OCI-LY3 (cell line): ENCODE data around the gene GJA1.

Experiments used
- H2AFZ ChIP-seq: fragments of 200-600, 300-600 bp; shearing (Covaris generic); 2 replicates; pipeline ENCODE4 v1.6.0; 2014; ENCODE audit warnings: antibody characterized with exemption, low read depth, low read length
- H3K27ac ChIP-seq: fragments of 200-600, 300-600 bp; sonication (generic); 2 replicates; pipeline ENCODE4 v1.5.1; 2014; ENCODE audit warnings: mild to moderate bottlenecking, low read length, moderate library complexity, mixed read lengths
- H3K27me3 ChIP-seq: fragments of 200-600, 300-600 bp; sonication (generic); 2 replicates; pipeline ENCODE4 v1.6.1; 2014; ENCODE audit warnings: low read depth, low read length, mixed read lengths
- H3K36me3 ChIP-seq: fragments of 200-600, 300-600 bp; sonication (generic); replicated peaks from 2 replicates; pipeline ENCODE3; 2014; ENCODE audit warnings: low read depth, low read length, mixed read lengths
- H3K4me1 ChIP-seq: fragments of 300-600, 200-600 bp; sonication (generic); 2 replicates; pipeline ENCODE4 v1.6.1; 2014; ENCODE audit warnings: low read length, mixed read lengths
- H3K4me2 ChIP-seq: fragments of 200-600, 300-600 bp; sonication (generic); 2 replicates; pipeline ENCODE4 v1.6.1; 2014; ENCODE audit warnings: low read length, mixed read lengths
- H3K4me3 ChIP-seq: fragments of 300-600, 200-600 bp; sonication (generic); 2 replicates; pipeline ENCODE4 v1.5.1; 2014; ENCODE audit warnings: antibody characterized with exemption, mild to moderate bottlenecking, low read length, moderate library complexity
- H3K79me2 ChIP-seq: fragments of 300-600, 200-600 bp; shearing (Covaris generic); 2 replicates; pipeline ENCODE4 v1.6.1; 2014; ENCODE audit warnings: mild to moderate bottlenecking, low read length, mixed read lengths
- H3K9ac ChIP-seq: fragments of 300-600, 200-600 bp; shearing (Covaris generic); 2 replicates; pipeline ENCODE4 v1.6.0; 2014; ENCODE audit warnings: mild to moderate bottlenecking, low read length, moderate library complexity
- H3K9me3 ChIP-seq: fragments of 200-600, 300-600 bp; shearing (Covaris generic); 2 replicates; pipeline ENCODE4 v1.6.1; 2014; ENCODE audit warnings: low read length, mixed read lengths; ENCODE audit not compliant: insufficient read depth
- H4K20me1 ChIP-seq: fragments of 200-600, 300-600 bp; sonication (generic); 2 replicates; pipeline ENCODE4 v1.6.1; 2016; ENCODE audit warnings: low read length, mixed read lengths; ENCODE audit not compliant: insufficient read depth
- EZH2phosphoT487 ChIP-seq: fragments of 200-600 bp; shearing (Covaris generic); IDR thresholded peaks from 2 replicates; pipeline ENCODE4 v1.6.1; 2018; ENCODE audit warnings: antibody characterized with exemption, mixed run types, low read depth
- TF ChIP-seq, protein P1 (sequence below): fragments of 200-600, 300-600 bp; sonication (generic); IDR thresholded peaks from 2 replicates; pipeline ENCODE4 v1.5.1; 2014; ENCODE audit warnings: antibody characterized with exemption, low read length, low read depth

The GJA1 gene

DNA sequence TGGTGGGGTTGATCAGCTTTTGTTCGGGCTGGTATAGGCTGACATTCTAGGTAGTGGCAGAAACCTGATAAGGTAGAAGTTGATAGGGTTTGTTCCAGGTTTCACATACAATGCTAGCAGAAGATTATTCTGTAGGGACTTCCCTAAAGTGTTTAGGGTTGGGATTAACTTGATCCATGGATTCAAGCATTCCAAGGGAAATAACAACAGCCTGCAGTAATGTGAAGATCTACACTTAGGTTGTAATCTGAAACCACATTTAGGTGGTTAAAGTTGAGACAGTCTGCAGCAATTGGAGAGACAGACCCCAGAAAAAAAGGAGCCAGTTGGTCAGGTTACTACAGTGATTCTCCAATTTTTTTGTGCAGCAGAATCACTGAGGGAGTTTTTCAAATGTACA is 56.1 kb downstream of the GJA1 start:
- Histone ChIP-seq H3K9ac (no peak overlapping the region), H3K4me2 (no peak overlapping the region), H3K27me3 (no peaks in the 10 kb centered on the region), H3K4me1 (no peaks in the 10 kb centered on the region), H2AFZ (no peak overlapping the region), H3K9me3 (no peaks in the 10 kb centered on the region), H3K36me3 (no peaks in the 10 kb centered on the region), H3K27ac (no peak overlapping the region), H4K20me1 (no peaks in the 10 kb centered on the region), H3K4me3 (no peak overlapping the region), H3K79me2 (no peaks in the 10 kb centered on the region)
- no peak for TF ChIP-seq EZH2phosphoT487
- TF ChIP-seq, protein P1, sequence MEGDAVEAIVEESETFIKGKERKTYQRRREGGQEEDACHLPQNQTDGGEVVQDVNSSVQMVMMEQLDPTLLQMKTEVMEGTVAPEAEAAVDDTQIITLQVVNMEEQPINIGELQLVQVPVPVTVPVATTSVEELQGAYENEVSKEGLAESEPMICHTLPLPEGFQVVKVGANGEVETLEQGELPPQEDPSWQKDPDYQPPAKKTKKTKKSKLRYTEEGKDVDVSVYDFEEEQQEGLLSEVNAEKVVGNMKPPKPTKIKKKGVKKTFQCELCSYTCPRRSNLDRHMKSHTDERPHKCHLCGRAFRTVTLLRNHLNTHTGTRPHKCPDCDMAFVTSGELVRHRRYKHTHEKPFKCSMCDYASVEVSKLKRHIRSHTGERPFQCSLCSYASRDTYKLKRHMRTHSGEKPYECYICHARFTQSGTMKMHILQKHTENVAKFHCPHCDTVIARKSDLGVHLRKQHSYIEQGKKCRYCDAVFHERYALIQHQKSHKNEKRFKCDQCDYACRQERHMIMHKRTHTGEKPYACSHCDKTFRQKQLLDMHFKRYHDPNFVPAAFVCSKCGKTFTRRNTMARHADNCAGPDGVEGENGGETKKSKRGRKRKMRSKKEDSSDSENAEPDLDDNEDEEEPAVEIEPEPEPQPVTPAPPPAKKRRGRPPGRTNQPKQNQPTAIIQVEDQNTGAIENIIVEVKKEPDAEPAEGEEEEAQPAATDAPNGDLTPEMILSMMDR = no peak

DNA sequence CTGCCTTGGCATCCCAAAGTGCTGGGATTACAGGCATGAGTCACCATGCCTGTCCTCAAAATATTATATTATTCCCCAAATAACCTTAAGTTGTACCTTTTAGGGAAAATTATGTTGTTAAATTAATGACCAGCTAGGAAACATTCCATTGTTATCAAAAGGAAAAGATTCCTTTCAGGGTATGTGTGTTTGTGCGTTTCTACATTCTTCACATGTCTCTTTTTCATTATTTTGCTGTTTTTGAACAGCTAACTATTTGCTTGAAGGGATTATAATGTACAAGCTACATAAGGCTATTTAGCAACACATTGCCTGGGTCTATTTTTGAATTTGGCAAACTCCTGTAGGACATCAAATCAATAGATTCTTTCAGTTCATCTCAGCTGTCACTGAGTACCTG is 57.1 kb downstream of the GJA1 start:
- Histone ChIP-seq H3K4me1 (no peaks in the 10 kb centered on the region), H2AFZ (no peak overlapping the region), H3K36me3 (no peaks in the 10 kb centered on the region), H3K4me2 (no peak overlapping the region), H3K27ac (no peak overlapping the region), H3K79me2 (no peaks in the 10 kb centered on the region), H4K20me1 (no peaks in the 10 kb centered on the region), H3K27me3 (no peaks in the 10 kb centered on the region), H3K9ac (no peak overlapping the region), H3K9me3 (no peaks in the 10 kb centered on the region), H3K4me3 (no peak overlapping the region)
- TF ChIP-seq EZH2phosphoT487 = no peak
- TF ChIP-seq, protein P1 = no peak

DNA sequence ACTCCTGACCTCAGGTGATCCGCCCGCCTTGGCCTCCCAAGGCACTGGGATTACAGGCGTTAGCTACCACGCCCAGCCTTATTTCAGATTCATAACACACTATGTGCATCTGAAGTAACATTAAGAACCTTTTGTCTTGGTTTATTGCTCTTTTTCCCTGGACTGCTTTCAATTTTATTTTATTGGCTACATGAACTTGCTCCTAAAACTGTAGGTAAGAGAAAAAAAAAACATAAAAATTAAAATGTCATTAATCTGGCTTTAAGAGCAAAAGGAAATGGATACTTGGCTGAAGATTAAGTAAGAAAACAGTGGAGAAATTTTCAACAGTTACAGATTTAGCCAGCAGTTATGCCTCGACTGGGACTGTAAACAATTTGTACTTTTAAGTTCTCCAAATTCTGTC is 62.5 kb downstream of the GJA1 start:
- Histone ChIP-seq H3K79me2 (no peaks in the 10 kb centered on the region), H3K9ac (no peak overlapping the region), H3K27me3 (no peaks in the 10 kb centered on the region), H3K4me1 (no peaks in the 10 kb centered on the region), H3K9me3 (no peaks in the 10 kb centered on the region), H3K4me2 (no peak overlapping the region), H3K27ac (no peak overlapping the region), H3K4me3 (no peak overlapping the region), H4K20me1 (no peaks in the 10 kb centered on the region), H2AFZ (no peak overlapping the region), H3K36me3 (no peaks in the 10 kb centered on the region)
- TF ChIP-seq EZH2phosphoT487 = no peak
- TF ChIP-seq, protein P1 = no peak

DNA sequence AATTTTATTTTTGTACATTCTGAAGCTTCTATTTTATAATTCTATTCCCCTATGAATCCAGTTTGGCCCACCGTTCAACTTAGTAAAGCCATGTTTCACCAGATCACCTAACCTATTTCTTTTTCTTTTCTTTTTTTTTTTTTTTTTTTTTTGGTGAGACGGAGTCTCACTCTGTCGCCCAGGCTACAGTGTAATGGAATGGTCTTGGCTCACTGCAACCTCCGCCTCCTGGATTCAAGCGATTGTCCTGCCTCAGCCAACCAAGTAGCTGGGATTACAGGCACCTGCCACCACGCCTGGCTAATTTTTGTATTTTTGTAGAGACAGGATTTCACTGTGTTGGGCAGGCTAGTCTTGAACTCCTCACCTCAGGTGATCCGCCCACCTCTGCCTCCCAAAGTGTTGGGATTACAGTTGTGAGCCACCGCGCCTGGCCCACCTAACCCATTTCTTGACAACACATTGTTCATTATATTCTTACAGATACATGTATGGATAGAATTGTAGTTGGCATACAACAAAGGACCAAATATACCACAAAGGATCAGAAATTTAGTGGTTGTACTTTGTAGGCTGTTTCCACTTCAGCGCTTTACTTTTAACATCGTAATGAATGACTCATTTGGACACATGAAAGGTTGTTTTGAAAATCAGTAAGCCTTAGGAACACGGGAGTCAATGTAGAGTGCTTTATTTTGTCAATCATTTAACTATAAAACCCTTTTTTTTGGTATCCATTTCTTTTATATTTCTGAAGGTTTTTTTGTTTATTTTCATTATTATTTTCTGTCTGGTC is 63.2 kb downstream of the GJA1 start:
- Histone ChIP-seq H3K27ac (no peak overlapping the region), H4K20me1 (no peaks in the 10 kb centered on the region), H2AFZ (no peak overlapping the region)

More for the DNA sequence above, 63.2 kb downstream of the GJA1 start:
- Histone ChIP-seq H3K9ac (no peak overlapping the region), H3K4me3 (no peak overlapping the region), H3K9me3 (no peaks in the 10 kb centered on the region), H3K4me2 (no peak overlapping the region), H3K4me1 (no peaks in the 10 kb centered on the region), H3K36me3 (no peaks in the 10 kb centered on the region), H3K79me2 (no peaks in the 10 kb centered on the region), H3K27me3 (no peaks in the 10 kb centered on the region)
- TF ChIP-seq EZH2phosphoT487 = no peak
- TF ChIP-seq, protein P1 = no peak
